HG03439 (cell line): ENCODE data around the gene FCHSD2.

Experiments
- ATAC-seq: cut with Tn5 transposase; IDR thresholded peaks from one replicate; pipeline ENCODE4 v1.9.1; 2021; ENCODE audit warnings: mild to moderate bottlenecking, moderate library complexity; ENCODE audit not compliant: unreplicated experiment

The FCHSD2 gene

GRCh38 chr11:73172992-73173656, 31.0 kb upstream of the FCHSD2 start:
- ATAC-seq: no peak

- no peak for ATAC-seq
Observed at GRCh38 chr11:73171436-73172161, 29.5 kb upstream of the FCHSD2 start.

GRCh38 chr11:73170140-73170539, 28.0 kb upstream of the FCHSD2 start:
- no peak for ATAC-seq

GRCh38 chr11:73168925-73169579, 26.9 kb upstream of the FCHSD2 start:
- no peak for ATAC-seq

- no peak for ATAC-seq
Observed at GRCh38 chr11:73167363-73167954, 25.3 kb upstream of the FCHSD2 start.

GRCh38 chr11:73164803-73165540, 22.9 kb upstream of the FCHSD2 start:
- no peak for ATAC-seq

GRCh38 chr11:73163638-73164174, 21.6 kb upstream of the FCHSD2 start:
- ATAC-seq: no peak

- no peak for ATAC-seq
Observed at GRCh38 chr11:73162196-73162740, 20.1 kb upstream of the FCHSD2 start.

- ATAC-seq: no peak
Observed at GRCh38 chr11:73160005-73160760, 18.1 kb upstream of the FCHSD2 start.

GRCh38 chr11:73159297-73159696, 17.2 kb upstream of the FCHSD2 start:
- ATAC-seq: no peak

- no peak for ATAC-seq
Observed at GRCh38 chr11:73158356-73159051, 16.4 kb upstream of the FCHSD2 start.

- peak; percentile 26 for ATAC-seq
Observed at GRCh38 chr11:73157101-73158010, 15.2 kb upstream of the FCHSD2 start.

- ATAC-seq: no peak
Observed at GRCh38 chr11:73156686-73157085, 14.6 kb upstream of the FCHSD2 start.

- ATAC-seq: no peak
Observed at GRCh38 chr11:73156114-73156513, 14.0 kb upstream of the FCHSD2 start.

GRCh38 chr11:73155102-73155501, 13.0 kb upstream of the FCHSD2 start:
- no peak for ATAC-seq

- peak; percentile 41 for ATAC-seq
Observed at GRCh38 chr11:73154178-73154577, 12.1 kb upstream of the FCHSD2 start.

- ATAC-seq: peak; percentile 66
Observed at GRCh38 chr11:73152861-73153483, 10.9 kb upstream of the FCHSD2 start.
